Stimulated activated CD8-positive, alpha-beta memory T cell treated with anti-CD3 and anti-CD28 coated beads, Interleukin-4, amount 100 ng/mL, for 1 hour (primary cell): Measurements from ENCODE around the gene KCNIP3.

Source experiments
- DNase-seq, 2 donors: peaks; one replicate each; pipeline ENCODE4 v3.0.0-alpha.2; 2020; ENCODE audit warnings: low read depth in 2 of 2, low spot score in 1 of 2

Gene KCNIP3

GRCh38 chr2:95327861-95328260 lies 30.7 kb downstream of the KCNIP3 start:
- DNase-seq, result no peak

GRCh38 chr2:95328358-95329125 lies 31.4 kb downstream of the KCNIP3 start:
- DNase-seq, result no peak

- DNase-seq, result no peak
Measured at GRCh38 chr2:95329401-95329800, 32.3 kb downstream of the KCNIP3 start.

- DNase-seq, result no peak
Measured at GRCh38 chr2:95329891-95330793, 33.0 kb downstream of the KCNIP3 start.

DNA sequence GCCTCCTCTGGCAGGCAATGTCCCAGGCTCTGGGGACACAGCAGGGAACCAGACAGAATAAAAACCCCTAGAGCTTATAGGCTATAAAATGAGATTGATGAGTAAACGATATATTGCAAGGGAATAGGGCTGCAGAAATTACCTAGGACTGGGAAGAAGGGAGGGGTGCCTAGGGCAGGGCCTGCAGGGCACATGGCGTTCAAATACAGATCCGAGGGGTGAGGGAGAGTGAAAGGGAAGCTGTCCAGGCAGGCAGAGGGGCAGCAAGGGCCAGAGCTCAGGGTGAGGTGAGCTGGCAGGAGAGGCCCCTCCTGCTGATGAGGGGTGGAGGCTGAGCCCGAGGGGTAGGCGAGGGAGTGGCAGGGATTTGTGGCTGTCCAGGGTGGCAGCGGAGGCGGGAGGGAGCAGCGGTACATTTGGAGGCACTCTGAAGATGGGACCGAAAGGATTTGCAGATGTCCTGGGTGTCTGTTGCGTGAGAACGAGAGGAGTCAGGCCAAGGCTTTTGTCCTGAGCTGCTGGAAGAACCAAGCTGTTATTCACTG lies 33.7 kb downstream of the KCNIP3 start:
- DNase-seq, result no peak

DNA sequence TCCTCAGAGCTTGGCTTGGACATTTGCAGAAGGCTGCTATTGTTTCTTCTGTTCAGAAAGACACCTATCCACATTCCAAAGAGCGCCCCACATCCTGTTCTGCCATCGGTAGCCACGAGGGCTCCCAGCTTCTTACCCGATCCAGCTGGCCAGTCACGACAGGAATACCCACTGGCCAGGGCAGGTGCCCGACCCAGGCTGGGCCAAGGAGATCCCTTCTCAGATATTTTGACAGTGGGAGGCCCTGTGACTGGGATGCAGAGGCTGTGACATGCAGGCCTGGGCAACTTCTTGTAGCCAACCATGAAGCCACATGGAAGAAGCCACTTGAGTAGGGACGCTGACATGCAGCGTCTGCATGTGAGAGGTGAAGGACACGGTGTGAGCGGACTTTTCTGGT lies 34.5 kb downstream of the KCNIP3 start:
- no peak for DNase-seq

- DNase-seq, result no peak
Measured at GRCh38 chr2:95332036-95332435, 34.9 kb downstream of the KCNIP3 start.

DNA sequence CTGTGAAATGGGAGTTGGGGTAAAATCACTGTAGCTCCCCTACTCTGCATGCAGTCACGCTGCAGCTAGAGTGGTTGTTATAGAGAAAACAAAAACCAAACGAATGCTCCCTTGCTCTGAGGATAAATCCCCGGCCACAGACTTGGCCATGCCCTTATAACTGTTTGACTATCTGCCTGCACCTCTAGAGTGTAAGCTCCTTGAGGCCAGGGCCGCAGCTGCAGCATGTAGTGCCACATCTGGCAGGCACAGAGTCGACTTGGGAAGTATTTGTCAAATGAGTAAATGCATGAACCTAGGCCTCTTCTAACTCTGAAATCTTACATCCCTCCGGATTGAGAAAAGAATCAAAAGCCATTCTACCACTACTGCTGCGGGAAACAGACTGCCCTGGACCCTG lies 35.9 kb downstream of the KCNIP3 start:
- DNase-seq, result no peak

GRCh38 chr2:95333888-95334338 lies 36.8 kb downstream of the KCNIP3 start:
- DNase-seq, result no peak

DNA sequence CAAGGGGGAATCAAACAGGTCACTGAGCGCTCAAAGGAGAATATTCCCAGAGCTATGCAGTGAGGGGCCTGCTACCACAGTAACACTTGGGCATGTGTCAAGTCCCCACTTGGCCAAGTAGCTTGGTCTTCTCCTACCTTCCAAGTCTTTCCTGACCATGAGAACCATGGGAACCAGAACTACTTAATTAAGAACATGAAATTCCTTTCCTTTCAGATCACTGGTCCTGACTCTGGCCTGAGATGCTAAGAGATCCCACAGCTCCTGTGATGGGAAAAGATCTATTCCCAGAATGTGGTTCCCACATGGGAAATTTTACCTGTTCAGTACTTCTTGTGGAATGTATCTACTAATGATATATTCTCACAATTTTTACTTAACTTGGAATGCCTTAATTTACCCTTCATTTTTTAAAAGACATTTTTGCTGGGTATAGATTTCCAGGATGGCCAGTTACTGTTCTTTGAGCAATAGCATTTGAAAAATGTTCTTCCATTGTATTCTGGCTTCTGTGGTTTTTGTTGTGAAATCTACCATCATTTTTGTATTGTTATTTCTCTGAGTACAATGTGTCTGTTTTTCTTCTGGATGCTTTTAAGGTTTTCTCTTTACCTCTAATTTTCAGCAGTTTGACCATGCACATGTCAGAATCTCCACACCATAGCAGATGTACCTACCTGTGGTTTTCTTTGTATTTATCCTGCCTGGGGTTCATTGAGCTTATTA lies 37.9 kb downstream of the KCNIP3 start:
- no peak for DNase-seq

- no peak for DNase-seq
Measured at GRCh38 chr2:95336406-95336805, 39.3 kb downstream of the KCNIP3 start.

- DNase-seq, result no peak
Measured at GRCh38 chr2:95337829-95338228, 40.7 kb downstream of the KCNIP3 start.

DNA sequence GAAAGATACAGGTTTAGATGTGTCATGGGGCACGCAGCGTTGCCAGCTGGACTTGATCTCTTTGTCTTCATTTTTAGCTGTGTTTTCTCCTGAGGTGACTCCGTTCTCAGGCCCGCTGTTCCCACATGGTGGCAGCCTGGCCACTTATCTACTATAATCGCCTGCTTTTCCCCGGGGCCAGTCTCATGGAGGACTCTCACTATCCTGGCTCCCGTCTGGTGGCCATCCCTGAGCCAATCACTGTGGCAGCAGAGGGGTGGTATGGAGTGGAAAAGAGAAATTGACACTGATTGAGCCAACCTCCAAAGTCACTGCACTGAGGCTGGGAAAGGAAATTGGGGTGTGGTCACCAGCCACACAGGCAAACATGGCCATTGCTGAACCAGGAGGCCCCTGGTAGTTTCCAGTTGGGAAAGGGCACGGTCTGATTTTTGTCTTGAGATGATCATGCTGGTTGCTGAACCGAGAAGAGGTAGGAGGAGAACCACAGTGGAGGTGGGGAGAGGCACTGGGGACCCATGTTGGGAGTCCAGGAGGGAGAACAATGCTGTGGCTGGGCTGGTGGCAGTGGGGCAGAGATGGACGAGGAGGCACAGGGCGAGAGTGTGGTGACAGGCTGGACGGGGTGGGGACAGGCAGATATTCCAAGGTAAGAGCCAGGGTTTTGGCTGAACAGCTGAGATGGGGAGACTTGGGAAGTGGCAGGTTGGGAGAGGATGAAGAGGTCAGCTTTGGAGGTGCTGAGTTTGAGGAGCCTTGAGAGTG lies 45.6 kb downstream of the KCNIP3 start:
- DNase-seq, result no peak

- DNase-seq, result no peak
Measured at GRCh38 chr2:95343429-95344214, 46.5 kb downstream of the KCNIP3 start.

DNA sequence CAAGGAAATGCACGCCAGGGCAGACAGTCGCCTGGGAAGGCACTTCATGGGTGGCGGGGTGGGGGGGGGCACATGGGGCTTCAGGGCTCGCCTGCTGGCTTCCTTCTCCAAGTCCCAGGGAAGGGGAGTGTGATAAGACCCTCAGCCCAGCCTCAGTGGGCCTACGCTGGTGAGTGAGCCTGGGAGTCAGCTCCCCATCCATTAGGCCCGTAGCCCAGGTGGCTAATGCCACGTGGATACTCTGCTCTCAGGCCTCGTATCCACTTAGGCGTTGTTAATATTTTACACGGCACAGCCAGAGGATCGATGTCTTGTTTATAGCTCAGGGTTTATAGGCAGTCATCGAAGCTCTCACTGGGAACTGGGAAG lies 47.1 kb downstream of the KCNIP3 start:
- DNase-seq, result no peak

- no peak for DNase-seq
Measured at GRCh38 chr2:95344656-95345055, 47.5 kb downstream of the KCNIP3 start.

GRCh38 chr2:95345081-95345562 lies 48.0 kb downstream of the KCNIP3 start:
- DNase-seq, result no peak

DNA sequence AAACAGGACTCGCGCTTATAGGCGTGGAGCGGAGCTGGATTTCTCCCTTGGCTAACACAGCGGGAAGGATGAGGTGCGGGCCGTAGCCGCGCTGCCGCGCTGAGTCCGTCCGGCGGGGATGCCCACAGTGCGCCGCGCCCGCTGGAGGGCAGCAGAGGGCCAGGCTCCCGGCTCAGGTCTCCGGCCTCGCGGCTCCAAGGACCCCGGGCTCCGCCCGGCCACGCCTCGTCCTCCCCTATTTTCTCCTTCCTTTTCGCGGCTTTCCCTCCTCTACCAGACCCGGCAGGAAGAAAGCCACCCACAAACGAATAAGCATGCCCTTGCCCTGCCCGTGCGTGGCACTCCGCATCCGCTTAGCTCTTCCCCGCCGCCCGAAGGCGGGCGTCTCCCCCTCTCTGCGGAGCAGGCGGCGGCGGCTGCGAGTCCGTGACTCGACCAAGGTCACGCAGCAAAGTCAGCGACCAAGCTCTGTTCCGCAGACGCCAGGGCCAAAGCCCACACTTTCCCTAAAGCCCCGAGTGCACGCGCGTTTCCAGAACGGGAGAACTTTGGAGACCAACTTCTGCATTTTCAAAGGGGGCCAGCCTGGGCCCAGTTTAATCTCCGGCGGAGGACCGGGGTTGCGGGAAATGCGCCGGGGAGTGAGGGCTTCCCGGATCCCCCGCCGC lies 48.5 kb downstream of the KCNIP3 start:
- DNase-seq, result peak in 1 of 2 donors; percentile 29

- DNase-seq, result no peak
Measured at GRCh38 chr2:95346231-95346737, 49.1 kb downstream of the KCNIP3 start.
